Stimulated activated CD4-positive, alpha-beta T cell treated with anti-CD3 and anti-CD28 coated beads, Interleukin-15, amount 100 ng/mL, for 1 hour (primary cell): ENCODE results near the gene MCM3AP.
"Not testable (repeated sequence)": the region's sequence is repeated elsewhere in the genome, so short reads cannot be mapped to it uniquely, and the experiment has no call there.

Experiments used
- DNase-seq, 2 donors: peaks; one replicate each; pipeline ENCODE4 v3.0.0-alpha.2; 2020; ENCODE audit warnings: low read depth in 1 of 2, low spot score in 1 of 2

The MCM3AP gene

DNA sequence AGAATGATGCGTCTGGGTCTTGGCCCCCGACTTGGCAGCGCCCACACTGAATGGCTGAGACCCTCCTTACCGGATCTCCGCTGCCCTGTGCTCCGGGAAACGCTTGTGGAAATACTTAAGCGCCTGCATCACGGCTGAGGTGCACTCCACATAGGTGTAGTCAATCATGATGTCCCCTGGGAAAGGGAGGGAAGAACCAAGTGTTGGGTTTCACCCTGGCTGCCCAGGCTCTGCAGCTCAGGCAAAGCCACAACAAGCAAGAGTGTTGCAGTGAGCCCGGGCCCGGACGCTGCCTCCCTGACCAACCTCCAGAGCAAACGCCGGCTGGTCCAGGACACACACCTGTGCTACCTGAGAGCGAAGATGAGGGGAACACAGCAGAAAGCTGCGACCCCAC is 79.6 kb downstream of the MCM3AP start:
- no peak for DNase-seq

- DNase-seq: no peak
These were observed 80.2 kb downstream of the MCM3AP start for GRCh38 chr21:46205166-46205565.

DNA sequence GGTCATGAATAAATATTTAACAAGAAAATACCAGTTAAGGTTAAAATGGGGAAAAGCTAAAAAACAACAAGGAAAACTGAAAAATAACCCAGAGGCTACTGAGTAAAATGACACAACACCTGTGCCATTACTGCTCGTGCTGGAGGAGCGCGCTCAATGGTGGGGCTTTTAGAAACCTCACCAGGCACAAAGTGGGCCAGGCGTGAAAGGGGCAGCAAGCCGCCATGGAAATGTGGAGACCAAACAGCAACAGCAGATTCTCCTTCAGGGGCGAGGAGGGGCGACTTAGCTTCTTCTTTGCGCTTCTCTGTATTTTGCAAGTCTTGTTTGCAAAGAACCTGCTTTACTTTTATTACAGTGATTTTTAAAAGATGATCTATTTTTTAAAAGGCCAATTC is 82.2 kb downstream of the MCM3AP start:
- DNase-seq: no peak

DNA sequence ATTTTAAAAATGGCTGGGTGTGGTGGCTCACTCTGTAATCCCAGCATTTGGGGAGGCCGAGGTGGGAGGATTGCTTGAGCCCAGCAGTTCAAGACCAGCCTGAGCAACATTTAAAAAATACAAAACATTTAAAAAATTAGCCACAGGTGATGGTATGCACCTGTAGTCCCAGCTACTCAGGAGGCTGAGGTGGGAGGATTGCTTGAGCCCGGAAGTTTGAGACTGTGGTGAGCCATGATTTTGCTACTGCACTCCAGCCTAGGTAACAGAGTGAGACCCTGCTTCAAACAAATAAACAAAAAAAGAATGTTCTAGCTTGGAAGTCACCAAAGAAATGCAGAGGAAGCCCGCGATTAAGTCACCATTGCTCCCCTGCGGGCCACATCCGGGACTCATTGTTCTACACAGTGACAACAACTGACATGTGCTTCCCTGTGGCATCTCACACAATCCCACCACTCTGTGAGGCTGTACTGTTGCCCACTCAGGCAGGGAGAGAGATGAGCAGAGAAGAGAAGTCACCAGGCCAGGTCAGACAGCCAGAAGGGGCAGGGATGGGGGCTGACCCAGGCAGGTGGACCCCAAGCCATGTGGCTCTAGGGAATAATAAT is 82.7 kb downstream of the MCM3AP start:
- DNase-seq: no peak

DNA sequence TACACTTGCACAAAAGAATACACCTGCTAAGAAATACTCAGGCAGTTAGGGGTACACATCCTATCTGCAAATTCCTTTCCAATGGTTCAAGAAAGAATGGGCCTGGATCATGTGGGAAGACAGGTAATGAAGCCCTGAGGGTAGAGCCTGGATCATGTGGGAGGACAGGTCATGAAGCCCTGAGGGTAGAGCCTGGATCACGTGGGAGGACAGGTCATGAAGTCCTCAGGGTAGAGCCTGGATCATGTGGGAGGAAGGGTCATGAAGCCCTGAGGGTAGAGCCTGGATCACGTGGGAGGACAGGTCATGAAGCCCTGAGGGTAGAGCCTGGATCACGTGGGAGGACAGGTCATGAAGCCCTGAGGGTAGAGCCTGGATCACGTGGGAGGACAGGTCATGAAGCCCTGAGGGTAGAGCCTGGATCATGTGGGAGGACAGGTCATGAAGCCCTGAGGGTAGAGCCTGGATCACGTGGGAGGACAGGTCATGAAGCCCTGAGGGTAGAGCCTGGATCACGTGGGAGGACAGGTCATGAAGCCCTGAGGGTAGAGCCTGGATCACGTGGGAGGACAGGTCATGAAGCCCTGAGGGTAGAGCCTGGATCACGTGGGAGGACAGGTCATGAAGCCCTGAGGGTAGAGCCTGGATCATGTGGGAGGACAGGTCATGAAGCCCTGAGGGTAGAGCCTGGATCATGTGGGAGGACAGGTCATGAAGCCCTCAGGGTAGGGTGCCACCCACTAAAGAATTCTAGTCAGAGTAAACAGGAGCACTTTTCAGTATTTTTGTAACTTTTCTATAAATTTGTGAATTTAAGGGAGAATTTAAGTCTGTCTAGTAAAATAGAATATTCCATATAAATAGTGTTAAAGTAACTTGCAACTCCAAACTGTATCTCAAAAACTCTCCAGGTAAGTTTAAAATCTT is 84.3 kb downstream of the MCM3AP start:
- DNase-seq: not testable (repeated sequence)

- no peak for DNase-seq
These were observed 85.7 kb downstream of the MCM3AP start for GRCh38 chr21:46199436-46200373.

DNA sequence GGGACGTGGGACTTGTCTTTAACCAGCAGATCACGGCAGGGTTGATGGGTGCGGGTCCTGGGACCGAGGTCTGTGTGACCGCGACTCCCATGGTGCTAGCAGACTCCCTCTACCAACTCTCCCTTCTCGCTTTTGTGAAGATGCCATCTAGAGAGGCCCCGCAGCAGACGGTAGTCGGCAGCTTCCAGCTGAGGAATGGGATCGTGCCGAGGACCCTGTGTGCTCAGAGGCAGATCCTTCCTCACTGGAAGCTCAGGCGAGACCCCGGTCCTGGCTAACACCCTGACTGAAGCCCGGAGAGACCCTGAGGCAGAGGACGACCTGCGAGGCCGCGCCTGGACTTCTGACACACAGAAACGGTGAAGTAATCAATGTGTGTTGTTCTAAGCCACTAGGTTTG is 88.7 kb downstream of the MCM3AP start:
- no peak for DNase-seq

GRCh38 chr21:46195595-46196195 is 89.7 kb downstream of the MCM3AP start:
- DNase-seq: no peak

- DNase-seq: no peak
These were observed 90.8 kb downstream of the MCM3AP start for GRCh38 chr21:46194374-46195334.

- DNase-seq: no peak
These were observed 91.5 kb downstream of the MCM3AP start for GRCh38 chr21:46193829-46194373.

DNA sequence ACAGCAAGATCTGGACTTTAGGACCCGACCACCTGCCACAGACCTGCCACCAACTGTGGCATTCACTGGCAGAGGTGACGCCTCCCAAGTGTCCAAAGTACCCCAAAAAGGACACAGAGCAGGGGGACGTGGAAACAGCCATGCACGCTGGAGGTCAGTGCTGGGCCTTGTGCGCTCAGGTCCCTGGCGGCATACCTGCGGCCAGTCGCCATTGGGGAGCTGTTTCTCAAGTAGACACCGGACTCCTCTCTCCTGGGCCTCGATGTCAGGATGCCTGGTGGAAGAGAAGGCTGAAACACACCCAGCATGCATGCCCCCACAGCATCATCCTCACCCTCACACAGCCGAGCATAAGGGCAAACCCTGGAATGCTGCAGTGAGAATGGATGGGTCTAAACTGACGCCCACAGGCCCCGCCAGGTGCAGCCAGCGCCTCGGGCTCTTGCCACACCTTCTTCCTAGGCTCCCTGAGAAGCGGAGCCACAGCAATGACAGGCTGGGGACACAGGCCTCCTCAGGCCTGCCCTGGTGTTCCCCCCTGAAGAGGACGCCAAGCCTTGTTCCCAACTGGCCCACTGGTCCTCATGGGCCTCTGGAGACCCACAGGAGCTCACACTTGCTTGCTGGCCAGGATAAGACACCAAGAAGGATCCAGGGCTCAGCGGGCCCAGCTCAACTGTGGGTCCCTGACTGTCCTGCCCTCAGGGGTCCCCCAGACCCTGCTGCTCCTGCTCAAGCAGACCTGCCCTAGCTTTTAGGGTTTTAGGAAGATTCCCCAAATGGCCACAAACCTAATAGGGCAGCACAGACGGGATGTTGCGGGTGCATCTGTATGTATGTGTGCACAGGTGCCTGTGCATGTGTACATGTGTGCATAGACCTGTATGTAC is 93.5 kb downstream of the MCM3AP start:
- no peak for DNase-seq

DNA sequence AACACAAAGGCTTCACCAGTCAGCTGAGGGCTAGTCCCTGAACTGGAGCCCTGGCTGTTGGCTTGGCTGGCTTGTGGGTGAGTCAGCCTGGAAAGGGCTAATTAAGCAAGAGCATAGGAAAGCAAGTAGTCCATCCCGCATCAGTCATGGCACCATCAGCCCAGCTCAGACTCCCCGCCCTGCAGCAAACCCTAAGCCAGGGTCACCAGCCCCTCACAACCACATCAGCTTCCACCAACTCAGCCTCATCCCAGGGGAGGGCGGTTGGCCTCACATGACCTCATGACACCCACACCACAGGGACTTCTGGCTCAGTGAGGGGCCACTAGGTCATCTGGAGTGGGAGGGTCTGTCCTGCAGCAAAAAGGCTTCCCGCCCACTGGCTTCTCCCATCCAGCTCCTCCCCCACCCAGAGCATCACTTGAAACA is 94.1 kb downstream of the MCM3AP start:
- DNase-seq: no peak

DNA sequence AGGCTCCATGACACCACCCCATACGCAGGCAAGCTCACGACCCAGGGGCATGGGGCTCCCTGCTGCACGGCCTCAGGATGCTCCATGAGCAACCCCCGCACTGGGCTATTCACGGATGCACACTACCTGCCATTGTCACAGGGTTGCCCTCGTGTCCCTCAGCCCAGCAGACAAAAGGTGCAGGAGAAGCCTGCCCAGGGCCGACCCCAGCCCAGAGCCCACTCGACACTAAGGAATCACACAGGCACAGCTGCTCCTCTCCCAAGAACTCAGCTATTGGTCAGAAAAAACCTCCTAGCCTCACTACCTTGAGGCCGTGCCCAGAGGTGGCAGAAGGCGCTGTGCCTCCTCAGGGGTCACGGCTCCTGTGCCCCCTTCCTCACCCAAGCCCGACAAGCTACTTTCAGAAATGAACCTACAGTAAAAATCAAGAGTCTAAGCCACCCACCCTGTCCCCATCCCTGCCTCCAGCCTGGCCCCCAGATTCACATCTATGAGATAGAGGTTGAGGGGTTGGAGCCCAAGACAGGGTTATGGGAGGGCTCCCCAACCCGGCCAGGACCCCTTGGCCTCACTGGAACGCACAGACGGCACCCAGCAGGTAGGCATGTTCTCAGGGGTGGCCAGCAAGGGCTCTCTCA is 94.8 kb downstream of the MCM3AP start:
- no peak for DNase-seq

DNA sequence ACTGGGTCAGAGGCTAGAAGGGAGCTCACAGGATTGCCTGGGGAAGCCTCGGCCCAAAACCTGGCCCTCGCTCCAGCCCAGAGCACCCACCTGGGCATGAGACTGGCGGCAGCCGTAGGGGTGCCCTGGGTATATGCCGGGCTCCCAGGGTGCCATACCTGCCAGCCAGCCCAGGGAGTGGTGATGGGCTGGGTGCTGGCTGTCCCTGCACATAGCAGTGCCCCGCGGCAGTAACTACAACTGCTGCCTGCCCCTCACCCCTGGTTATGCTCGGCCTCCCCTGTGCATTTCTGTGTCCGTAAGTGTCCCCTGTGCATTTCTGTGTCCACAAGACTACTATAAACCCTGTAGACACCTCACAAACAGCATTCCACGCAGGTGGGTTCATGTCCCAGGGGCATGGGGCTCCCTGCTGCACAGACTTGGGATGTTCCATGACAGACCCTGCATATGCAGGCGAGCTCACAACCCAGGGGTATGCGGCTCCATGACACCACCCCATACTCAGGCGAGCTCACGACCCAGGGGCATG is 95.4 kb downstream of the MCM3AP start:
- no peak for DNase-seq

GRCh38 chr21:46189213-46189958 is 96.0 kb downstream of the MCM3AP start:
- no peak for DNase-seq

- no peak for DNase-seq
These were observed 96.9 kb downstream of the MCM3AP start for GRCh38 chr21:46188226-46189212.
